Measurements from ENCODE around the gene ANKRD29. TPM values are rescaled to one million over a fixed set of nuclear protein-coding genes. Genes with fewer than 3 reads are reported as not detected.

ANKRD29 gene
- total and polyA plus RNA-seq, 2 experiments from 2014 or later: 6.6 to 36.6 TPM

DNA sequence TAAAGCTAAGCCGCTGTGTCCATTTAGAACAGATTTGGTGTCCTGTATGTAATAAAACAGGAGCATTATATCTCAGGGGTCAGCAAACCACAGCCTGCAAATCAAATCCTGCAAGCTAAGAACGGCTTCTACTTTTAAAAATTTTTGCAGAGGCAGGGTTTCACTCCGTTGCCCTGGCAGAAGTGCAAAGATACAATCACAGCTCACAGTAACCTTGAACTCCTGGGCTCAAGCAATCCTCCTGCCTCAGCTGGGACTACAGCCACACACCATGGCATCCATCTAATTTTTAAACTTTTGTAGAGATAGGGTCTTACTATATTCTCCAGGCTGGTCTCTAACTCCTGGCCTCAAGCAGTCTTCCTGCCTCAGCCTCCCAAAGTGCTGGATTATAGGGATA, 47.8 kb downstream of the ANKRD29 start:
- TF ChIP-seq EZH2phosphoT487 (IDR thresholded peaks at IDR 0.05; ENCODE audit: unreplicated experiment): no peak
- TF ChIP-seq JUNB (IDR thresholded peaks at IDR 0.05; ENCODE audit: unreplicated experiment): no peak
- no peak for TF ChIP-seq CTCF (conservative IDR thresholded peaks at IDR 0.05; ENCODE audit: low read depth in 2 of 2)
- TF ChIP-seq CREB1 (CRISPR knock-in tag; IDR thresholded peaks at IDR 0.05; ENCODE audit: low read depth): no peak
- TF ChIP-seq EZH2 (IDR thresholded peaks at IDR 0.05; ENCODE audit: low read depth, unreplicated experiment): no peak
- TF ChIP-seq ZNF114 (CRISPR knock-in tag; IDR thresholded peaks at IDR 0.05): no peak
- ATAC-seq: no peak
- Histone ChIP-seq H3K9me2 (ENCODE audit: insufficient read depth) (no peaks in the 10 kb centered on the region), H3K4me3 (no peak overlapping the region), H3K27me3 (ENCODE audit: insufficient read depth) (peaks cover 10% of the 10 kb centered on the region), H3F3A (replicated peaks; ENCODE audit: low read depth) (0 out of 2 replicates have a peak, but pooled peaks cover 5% of the 10 kb centered on the region), H3K4me1 (ENCODE audit: insufficient read depth) (peaks cover 8% of the 10 kb centered on the region), H3K79me2 (replicated peaks; ENCODE audit: insufficient read depth) (no peaks in the 10 kb centered on the region), H3K36me3 (ENCODE audit: insufficient read depth) (no peaks in the 10 kb centered on the region), H3K27ac (ENCODE audit: low read depth) (no peak overlapping the region), H2AFZ (no peak overlapping the region), H3K4me2 (no peak overlapping the region), H4K20me1 (replicated peaks; ENCODE audit: insufficient read depth) (no peaks in the 10 kb centered on the region)
- Mint-ChIP-seq H3K4me3 (no peak overlapping the region), H3K9me3 (no peaks in the 10 kb centered on the region), H3K27me3 (ENCODE audit: insufficient read depth, low read depth, poor library complexity) (peaks cover 11% of the 10 kb centered on the region), H3K36me3 (ENCODE audit: low read depth) (no peaks in the 10 kb centered on the region), H3K27ac (no peak overlapping the region), H3K4me1 (peaks cover 8% of the 10 kb centered on the region; the same call in 2 of the 3 replicates)
- DNase-seq (ENCODE audit: low spot score): no peak

GRCh38 chr18:23614413-23614812, 48.3 kb downstream of the ANKRD29 start:
- Histone ChIP-seq H3K79me2 (replicated peaks; ENCODE audit: insufficient read depth) (no peaks in the 10 kb centered on the region), H3K4me2 (no peak overlapping the region), H4K20me1 (replicated peaks; ENCODE audit: insufficient read depth) (no peaks in the 10 kb centered on the region), H2AFZ (no peak overlapping the region), H3K27me3 (ENCODE audit: insufficient read depth) (peaks cover 6% of the 10 kb centered on the region; the same call in 1 of the 2 replicates), H3K36me3 (ENCODE audit: insufficient read depth) (no peaks in the 10 kb centered on the region), H3K4me1 (ENCODE audit: insufficient read depth) (peaks cover 6% of the 10 kb centered on the region), H3K27ac (ENCODE audit: low read depth) (no peak overlapping the region), H3K9me2 (ENCODE audit: insufficient read depth) (no peaks in the 10 kb centered on the region), H3F3A (replicated peaks; ENCODE audit: low read depth) (0 out of 2 replicates have a peak, but pooled peaks cover under 1% of the 10 kb centered on the region), H3K4me3 (no peak overlapping the region)
- Mint-ChIP-seq H3K27me3 (ENCODE audit: insufficient read depth, low read depth, poor library complexity) (peaks cover 6% of the 10 kb centered on the region), H3K4me1 (peaks cover 8% of the 10 kb centered on the region; the same call in 2 of the 3 replicates), H3K9me3 (no peaks in the 10 kb centered on the region), H3K36me3 (ENCODE audit: low read depth) (no peaks in the 10 kb centered on the region), H3K27ac (no peak overlapping the region), H3K4me3 (no peak overlapping the region)
- ATAC-seq: no peak
- DNase-seq (ENCODE audit: low spot score): no peak
- no peak for TF ChIP-seq POLR2AphosphoS5 (IDR thresholded peaks at IDR 0.05; ENCODE audit: low read depth)
- TF ChIP-seq, protein P1, sequence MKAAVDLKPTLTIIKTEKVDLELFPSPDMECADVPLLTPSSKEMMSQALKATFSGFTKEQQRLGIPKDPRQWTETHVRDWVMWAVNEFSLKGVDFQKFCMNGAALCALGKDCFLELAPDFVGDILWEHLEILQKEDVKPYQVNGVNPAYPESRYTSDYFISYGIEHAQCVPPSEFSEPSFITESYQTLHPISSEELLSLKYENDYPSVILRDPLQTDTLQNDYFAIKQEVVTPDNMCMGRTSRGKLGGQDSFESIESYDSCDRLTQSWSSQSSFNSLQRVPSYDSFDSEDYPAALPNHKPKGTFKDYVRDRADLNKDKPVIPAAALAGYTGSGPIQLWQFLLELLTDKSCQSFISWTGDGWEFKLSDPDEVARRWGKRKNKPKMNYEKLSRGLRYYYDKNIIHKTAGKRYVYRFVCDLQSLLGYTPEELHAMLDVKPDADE (IDR thresholded peaks at IDR 0.05): no peak
- no peak for TF ChIP-seq ZNF462 (CRISPR knock-in tag; IDR thresholded peaks at IDR 0.05)
- TF ChIP-seq NANOG (IDR thresholded peaks at IDR 0.05; ENCODE audit: borderline replicate concordance): no peak
